Measurements from ENCODE around the gene POC1B. TPM values are rescaled to one million over a fixed set of nuclear protein-coding genes. Genes with fewer than 3 reads are reported as not detected.

Gene POC1B
- total RNA-seq, 1 experiment from 2014 or later = 13.6 TPM

DNA sequence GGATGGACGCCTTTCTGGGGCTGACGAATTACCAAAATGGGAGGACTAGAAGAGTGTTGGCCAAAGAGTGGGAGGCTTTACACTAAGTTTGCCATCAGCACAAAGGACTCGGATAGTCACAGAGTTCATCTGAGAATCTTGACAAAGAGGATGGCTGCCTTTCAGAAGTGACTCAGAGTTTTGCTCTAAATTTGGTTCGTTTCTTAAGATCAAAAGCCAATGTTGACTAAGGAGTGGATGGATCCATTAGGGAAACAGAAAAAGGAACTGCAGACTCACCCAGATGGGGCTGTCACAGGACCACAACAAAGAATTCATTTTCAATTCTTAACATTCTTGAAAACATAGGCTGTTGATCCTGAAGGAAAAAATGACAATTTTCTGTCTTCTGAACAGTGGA is 92.2 kb downstream of the POC1B start:
- no peak for DNase-seq
- no peak overlapping the region for H3K4me3 ChIP-seq
- H3K27me3 ChIP-seq (ENCODE audit: insufficient read depth, low read depth) = no peaks in the 10 kb centered on the region
- H3K27ac ChIP-seq = no peak overlapping the region
- no peak overlapping the region for H2AFZ ChIP-seq
- no peaks in the 10 kb centered on the region for H3F3A ChIP-seq (ENCODE audit: insufficient read depth, low read depth)
- H4K20me1 ChIP-seq (ENCODE audit: insufficient read depth) = no peaks in the 10 kb centered on the region
- no peak for TF ChIP-seq EZH2 (IDR thresholded peaks at IDR 0.05; ENCODE audit: low read depth)
- TF ChIP-seq, protein P1, sequence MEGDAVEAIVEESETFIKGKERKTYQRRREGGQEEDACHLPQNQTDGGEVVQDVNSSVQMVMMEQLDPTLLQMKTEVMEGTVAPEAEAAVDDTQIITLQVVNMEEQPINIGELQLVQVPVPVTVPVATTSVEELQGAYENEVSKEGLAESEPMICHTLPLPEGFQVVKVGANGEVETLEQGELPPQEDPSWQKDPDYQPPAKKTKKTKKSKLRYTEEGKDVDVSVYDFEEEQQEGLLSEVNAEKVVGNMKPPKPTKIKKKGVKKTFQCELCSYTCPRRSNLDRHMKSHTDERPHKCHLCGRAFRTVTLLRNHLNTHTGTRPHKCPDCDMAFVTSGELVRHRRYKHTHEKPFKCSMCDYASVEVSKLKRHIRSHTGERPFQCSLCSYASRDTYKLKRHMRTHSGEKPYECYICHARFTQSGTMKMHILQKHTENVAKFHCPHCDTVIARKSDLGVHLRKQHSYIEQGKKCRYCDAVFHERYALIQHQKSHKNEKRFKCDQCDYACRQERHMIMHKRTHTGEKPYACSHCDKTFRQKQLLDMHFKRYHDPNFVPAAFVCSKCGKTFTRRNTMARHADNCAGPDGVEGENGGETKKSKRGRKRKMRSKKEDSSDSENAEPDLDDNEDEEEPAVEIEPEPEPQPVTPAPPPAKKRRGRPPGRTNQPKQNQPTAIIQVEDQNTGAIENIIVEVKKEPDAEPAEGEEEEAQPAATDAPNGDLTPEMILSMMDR (conservative IDR thresholded peaks at IDR 0.05) = no peak
- ChIA-PET CTCF (no interaction called here), POLR2A (ENCODE audit: unreplicated experiment) (no interaction called here)
- H3K36me3 ChIP-seq (ENCODE audit: low read depth) = no peaks in the 10 kb centered on the region
- no peaks in the 10 kb centered on the region for H3K9me3 ChIP-seq (ENCODE audit: insufficient read depth, low read depth)
- H3K4me1 ChIP-seq (replicated peaks; ENCODE audit: insufficient read depth) = no peaks in the 10 kb centered on the region
- no peaks in the 10 kb centered on the region; the same call in 1 of the 2 replicates for H3K9me2 ChIP-seq (ENCODE audit: insufficient read depth)
- no peaks in the 10 kb centered on the region for H3K79me2 ChIP-seq (ENCODE audit: low read depth)
- BruUV-seq (replicated peaks) = no TSS peak
- intact Hi-C loops (cut with micrococcal nuclease; ENCODE audit: unreplicated experiment) = no loop called here
- no peak overlapping the region for H3K4me2 ChIP-seq

DNA sequence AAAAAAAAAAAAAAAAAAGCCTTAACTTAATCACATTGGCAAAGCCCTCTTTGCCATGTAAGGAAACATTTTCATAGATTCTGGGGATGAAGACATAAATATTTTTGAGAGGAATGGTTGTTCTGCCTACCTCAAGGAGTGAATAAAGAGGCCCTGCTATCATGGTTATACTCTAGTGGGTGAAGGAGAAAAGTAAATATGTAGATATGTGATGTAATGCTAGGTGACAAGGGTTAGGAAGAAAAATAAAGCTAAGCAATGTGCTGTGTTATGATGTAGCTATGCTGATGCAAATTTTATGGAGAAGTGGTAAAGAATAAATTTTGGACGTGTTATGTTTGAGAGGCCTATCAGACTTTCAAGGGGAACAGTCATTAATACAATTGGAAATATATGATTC is 93.5 kb downstream of the POC1B start:
- Histone ChIP-seq H4K20me1 (ENCODE audit: insufficient read depth) (no peaks in the 10 kb centered on the region), H3K9me2 (ENCODE audit: insufficient read depth) (no peaks in the 10 kb centered on the region; the same call in 1 of the 2 replicates), H3K79me2 (ENCODE audit: low read depth) (no peaks in the 10 kb centered on the region), H3K4me3 (no peak overlapping the region), H3K36me3 (ENCODE audit: low read depth) (no peaks in the 10 kb centered on the region), H3K27me3 (ENCODE audit: insufficient read depth, low read depth) (no peaks in the 10 kb centered on the region), H3K4me1 (replicated peaks; ENCODE audit: insufficient read depth) (no peaks in the 10 kb centered on the region), H2AFZ (no peak overlapping the region), H3F3A (ENCODE audit: insufficient read depth, low read depth) (no peaks in the 10 kb centered on the region), H3K27ac (no peak overlapping the region), H3K9me3 (ENCODE audit: insufficient read depth, low read depth) (no peaks in the 10 kb centered on the region), H3K4me2 (no peak overlapping the region)
- intact Hi-C loops (cut with micrococcal nuclease; ENCODE audit: unreplicated experiment) = no loop called here
- no peak for DNase-seq
- POLR2A ChIA-PET (ENCODE audit: unreplicated experiment) = no interaction called here
- CTCF ChIA-PET = no interaction called here
- no peak for TF ChIP-seq EZH2 (IDR thresholded peaks at IDR 0.05; ENCODE audit: low read depth)
- TF ChIP-seq, protein P1 (conservative IDR thresholded peaks at IDR 0.05) = no peak
- BruUV-seq (replicated peaks) = no TSS peak

DNA sequence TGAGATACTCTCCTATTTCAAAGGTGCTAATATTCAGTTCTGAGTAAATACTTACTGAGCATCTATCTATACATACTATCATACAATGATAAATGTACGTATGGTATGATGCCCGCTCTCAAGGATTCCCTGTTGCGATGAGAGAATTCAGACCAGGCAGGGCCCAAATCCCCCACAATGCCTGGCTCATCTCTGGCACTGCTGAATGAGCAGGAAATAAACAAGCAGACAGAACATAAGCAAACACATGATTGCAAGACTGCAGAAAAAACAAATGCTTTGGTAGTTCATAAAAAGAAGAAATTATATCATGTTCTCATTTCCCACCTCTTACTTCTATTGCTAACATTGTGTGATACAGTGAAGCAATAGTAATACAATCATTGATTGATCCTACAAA is 96.3 kb downstream of the POC1B start:
- ChIA-PET POLR2A (ENCODE audit: unreplicated experiment) (no interaction called here), CTCF (no interaction called here)
- TF ChIP-seq, protein P1 (conservative IDR thresholded peaks at IDR 0.05) = no peak
- TF ChIP-seq EZH2 (IDR thresholded peaks at IDR 0.05; ENCODE audit: low read depth) = no peak
- Histone ChIP-seq H3K27me3 (ENCODE audit: insufficient read depth, low read depth) (no peaks in the 10 kb centered on the region), H3K9me3 (ENCODE audit: insufficient read depth, low read depth) (no peaks in the 10 kb centered on the region), H3K36me3 (ENCODE audit: low read depth) (no peaks in the 10 kb centered on the region), H4K20me1 (ENCODE audit: insufficient read depth) (no peaks in the 10 kb centered on the region), H2AFZ (no peak overlapping the region), H3K4me3 (no peak overlapping the region), H3K4me1 (replicated peaks; ENCODE audit: insufficient read depth) (no peaks in the 10 kb centered on the region), H3K27ac (no peak overlapping the region), H3K4me2 (no peak overlapping the region), H3K79me2 (ENCODE audit: low read depth) (no peaks in the 10 kb centered on the region), H3K9me2 (ENCODE audit: insufficient read depth) (peaks cover 4% of the 10 kb centered on the region), H3F3A (ENCODE audit: insufficient read depth, low read depth) (no peaks in the 10 kb centered on the region)
- no TSS peak for BruUV-seq (replicated peaks)
- intact Hi-C loops (cut with micrococcal nuclease; ENCODE audit: unreplicated experiment) = no loop called here
- no peak for DNase-seq
